Measurements from ENCODE around the gene SORCS3.

SORCS3 gene

GRCh38 chr10:105181626-105182025 lies 540.5 kb downstream of the SORCS3 start:
- DNase-seq (ENCODE audit: low read depth in 2 of 2) = no peak

GRCh38 chr10:105183536-105183935 lies 542.4 kb downstream of the SORCS3 start:
- DNase-seq (ENCODE audit: low read depth in 2 of 2) = no peak

- no peak for DNase-seq (ENCODE audit: low read depth in 2 of 2)
Observed at GRCh38 chr10:105185161-105185560, 544.1 kb downstream of the SORCS3 start.

GRCh38 chr10:105187243-105187642 lies 546.2 kb downstream of the SORCS3 start:
- DNase-seq (ENCODE audit: low read depth in 2 of 2) = no peak

- no peak for DNase-seq (ENCODE audit: low read depth in 2 of 2)
Observed at GRCh38 chr10:105188737-105189462, 547.8 kb downstream of the SORCS3 start.

- no peak for DNase-seq (ENCODE audit: low read depth in 2 of 2)
Observed at GRCh38 chr10:105189463-105189800, 548.3 kb downstream of the SORCS3 start.

- no peak for DNase-seq (ENCODE audit: low read depth in 2 of 2)
Observed at GRCh38 chr10:105192146-105192545, 551.1 kb downstream of the SORCS3 start.

GRCh38 chr10:105192861-105193260 lies 551.8 kb downstream of the SORCS3 start:
- no peak for DNase-seq (ENCODE audit: low read depth in 2 of 2)

- DNase-seq (ENCODE audit: low read depth in 2 of 2) = no peak
Observed at GRCh38 chr10:105195831-105196230, 554.7 kb downstream of the SORCS3 start.

- no peak for DNase-seq (ENCODE audit: low read depth in 2 of 2)
Observed at GRCh38 chr10:105197598-105198364, 556.7 kb downstream of the SORCS3 start.

- no peak for DNase-seq (ENCODE audit: low read depth in 2 of 2)
Observed at GRCh38 chr10:105206616-105207015, 565.5 kb downstream of the SORCS3 start.

- no peak for DNase-seq (ENCODE audit: low read depth in 2 of 2)
Observed at GRCh38 chr10:105207476-105207995, 566.4 kb downstream of the SORCS3 start.

- no peak for DNase-seq (ENCODE audit: low read depth in 2 of 2)
Observed at GRCh38 chr10:105210546-105210945, 569.5 kb downstream of the SORCS3 start.

- no peak for DNase-seq (ENCODE audit: low read depth in 2 of 2)
Observed at GRCh38 chr10:105237685-105238084, 596.6 kb downstream of the SORCS3 start.

- DNase-seq (ENCODE audit: low read depth in 2 of 2) = no peak
Observed at GRCh38 chr10:105239311-105240219, 598.5 kb downstream of the SORCS3 start.

- DNase-seq (ENCODE audit: low read depth in 2 of 2) = no peak
Observed at GRCh38 chr10:105241254-105241653, 600.2 kb downstream of the SORCS3 start.

- no peak for DNase-seq (ENCODE audit: low read depth in 2 of 2)
Observed at GRCh38 chr10:105243381-105243780, 602.3 kb downstream of the SORCS3 start.

GRCh38 chr10:105243825-105244224 lies 602.7 kb downstream of the SORCS3 start:
- no peak for DNase-seq (ENCODE audit: low read depth in 2 of 2)

- no peak for DNase-seq (ENCODE audit: low read depth in 2 of 2)
Observed at GRCh38 chr10:105247831-105248499, 606.9 kb downstream of the SORCS3 start.

- no peak for DNase-seq (ENCODE audit: low read depth in 2 of 2)
Observed at GRCh38 chr10:105252911-105253310, 611.8 kb downstream of the SORCS3 start.

GRCh38 chr10:105253515-105254212 lies 612.6 kb downstream of the SORCS3 start:
- no peak for DNase-seq (ENCODE audit: low read depth in 2 of 2)

Data from stimulated activated CD8-positive, alpha-beta memory T cell treated with anti-CD3 and anti-CD28 coated beads, Interleukin-2, amount 100 ng/mL, for 48 hours (primary cell).